ENCODE measurements around the gene AIG1.

- no peak for TF ChIP-seq ELF4 (IDR thresholded peaks at IDR 0.05)
- TF ChIP-seq SP1 (IDR thresholded peaks at IDR 0.05), result no peak
- no peak for TF ChIP-seq TARDBP (IDR thresholded peaks at IDR 0.05)
- TF ChIP-seq ZNF384 (IDR thresholded peaks at IDR 0.05), result no peak
- TF ChIP-seq FOXM1 (IDR thresholded peaks at IDR 0.05; ENCODE audit: borderline replicate concordance), result no peak
- TF ChIP-seq BHLHE40 (IDR thresholded peaks at IDR 0.05; ENCODE audit: borderline replicate concordance), result no peak
- TF ChIP-seq L3MBTL2 (conservative IDR thresholded peaks at IDR 0.05), result no peak
- no peak for TF ChIP-seq FOXA1 (IDR thresholded peaks at IDR 0.05)
- no peak for TF ChIP-seq FOXK2 (IDR thresholded peaks at IDR 0.05)
- no peak for TF ChIP-seq CTBP1 (IDR thresholded peaks at IDR 0.05; ENCODE audit: borderline replicate concordance)
- TF ChIP-seq SUZ12 (IDR thresholded peaks at IDR 0.05), result no peak
Measured at GRCh38 chr6:143185288-143185687, 124.6 kb downstream of the AIG1 start.
